GM12878 (cell line): ENCODE measurements around the gene KRTAP19-4. TPM values are rescaled to one million over a fixed set of nuclear protein-coding genes. Genes with fewer than 3 reads are reported as not detected.

Experiments
- ATAC-seq: fragments of 200-7000 bp; cut with Tn5 transposase; 3 replicates; pipeline ENCODE4 v1.9.1; 2020; ENCODE audit warnings: mild to moderate bottlenecking, moderate library complexity
- BruUV-seq: library from RNA; stranded (reverse); fragments of 400-500 nt; replicated peaks from 2 replicates; lab custom pipeline; 2021; lab: Mats Ljungman, UMichigan
- CTCF ChIA-PET: fragments of 300-600 bp; sonication (Branson Sonifier 250); formaldehyde crosslinking; extraction: SDS; loops from one replicate; lab custom pipeline; 2021; ENCODE audit warnings: inconsistent platforms; lab: Yijun Ruan, JAX
- POLR2A ChIA-PET: fragments of 350-600 bp; formaldehyde crosslinking; extraction: SDS; loops from one replicate; lab custom pipeline; 2021; ENCODE audit warnings: inconsistent platforms; lab: Charles Lee
- RAD21 ChIA-PET: fragments of 300-600 bp; sonication (Branson Sonifier 250); formaldehyde crosslinking; loops from one replicate; lab custom pipeline; 2023; ENCODE audit warnings: antibody characterized with exemption; ENCODE audit not compliant: unreplicated experiment; lab: Charles Lee
- SMC1A ChIA-PET: fragments of 300-600 bp; sonication (Branson Sonifier 250); formaldehyde crosslinking; loops from one replicate; lab custom pipeline; 2023; ENCODE audit not compliant: unreplicated experiment, uncharacterized antibody; lab: Charles Lee
- DNase-seq: peaks from one replicate; pipeline ENCODE4 v3.0.0-alpha.2; 2011; ENCODE audit warnings: low read depth, low spot score
- FAIRE-seq: peaks from 3 replicates; lab custom pipeline; 2011; peaks lifted over from hg19 to GRCh38; lab: Jason Lieb, UNC
- H2AFZ ChIP-seq: 2 replicates; pipeline ENCODE4 v1.6.0; 2011; ENCODE audit warnings: low read depth, low read length, control low read depth; ENCODE audit not compliant: control insufficient read depth
- H3K27ac ChIP-seq: 2 replicates; pipeline ENCODE4 v1.5.1; 2011; ENCODE audit warnings: control low read depth; ENCODE audit not compliant: control insufficient read depth, insufficient read depth
- H3K27me3 ChIP-seq, 2 experiments: replicated peaks in 1 of 2; 2 replicates each; pipeline versions ENCODE4 v1.6.0 to v1.6.1; 2011; ENCODE audit warnings: low read length in 1 of 2; ENCODE audit not compliant: control insufficient read depth in 2 of 2, insufficient read depth in 2 of 2
- H3K36me3 ChIP-seq, 2 experiments: 2 replicates each; pipeline ENCODE4 v1.5.1; 2011; ENCODE audit warnings: low read length in 1 of 2; ENCODE audit not compliant: control insufficient read depth in 2 of 2, insufficient read depth in 2 of 2
- H3K4me1 ChIP-seq: 2 replicates; pipeline ENCODE4 v1.6.1; 2011; ENCODE audit warnings: mild to moderate bottlenecking, low read length, moderate library complexity, mixed read lengths; ENCODE audit not compliant: control insufficient read depth, insufficient read depth
- H3K4me2 ChIP-seq: 2 replicates; pipeline ENCODE4 v1.6.0; 2011; ENCODE audit warnings: control low read depth; ENCODE audit not compliant: control insufficient read depth, insufficient read depth
- H3K4me3 ChIP-seq: fragments of 200-600 bp; sonication (generic); 2 replicates; pipeline ENCODE4 v1.5.1; 2016
- H3K79me2 ChIP-seq: 2 replicates; pipeline ENCODE4 v1.6.0; 2011; ENCODE audit warnings: low read length; ENCODE audit not compliant: control insufficient read depth, insufficient read depth
- H3K9ac ChIP-seq: 2 replicates; pipeline ENCODE4 v1.8.0; 2011; ENCODE audit warnings: low read length, control low read depth, mixed read lengths; ENCODE audit not compliant: control insufficient read depth, insufficient read depth
- H3K9me3 ChIP-seq: replicated peaks from 3 replicates; pipeline ENCODE4 v1.5.1; 2011; ENCODE audit warnings: mild to moderate bottlenecking, low read length; ENCODE audit not compliant: control insufficient read depth, insufficient read depth
- H4K20me1 ChIP-seq: 2 replicates; pipeline ENCODE4 v1.6.0; 2011; ENCODE audit not compliant: control insufficient read depth, insufficient read depth
- BCL11A ChIP-seq: IDR thresholded peaks from 2 replicates; pipeline ENCODE4 v1.6.1; 2011; ENCODE audit warnings: low read depth, low read length
- CHD1 ChIP-seq: IDR thresholded peaks from 2 replicates; pipeline ENCODE4 v1.6.1; 2012; ENCODE audit warnings: low read depth, low read length, improper control_type of control experiment
- CTCF ChIP-seq, 3 experiments: IDR thresholded peaks in 2 of 3; conservative IDR thresholded peaks in 1 of 3; 2 replicates each; pipeline ENCODE4 v1.5.1; 2011; ENCODE audit warnings: low read depth in 3 of 3, low read length in 3 of 3, mild to moderate bottlenecking in 3 of 3, control low read depth in 2 of 3, moderate library complexity in 2 of 3, inconsistent platforms in 1 of 3, mixed read lengths in 1 of 3; ENCODE audit not compliant: control insufficient read depth in 2 of 3, insufficient read depth in 1 of 3; ENCODE audit errors: extremely low read depth in 1 of 3
- HCFC1 ChIP-seq: fragments of 150-350 bp; IDR thresholded peaks from 2 replicates; pipeline ENCODE4 v1.6.1; 2014; ENCODE audit warnings: low read length
- KDM1A ChIP-seq: fragments of 200-600 bp; sonication (generic); IDR thresholded peaks from 2 replicates; pipeline ENCODE4 v1.6.1; 2016; ENCODE audit warnings: borderline replicate concordance
- NR2F1 ChIP-seq: fragments of 450-650 bp; conservative IDR thresholded peaks from 2 replicates; pipeline ENCODE4 v1.6.1; 2017; ENCODE audit warnings: mild to moderate bottlenecking
- PAX8 ChIP-seq: fragments of 450-650 bp; IDR thresholded peaks from 2 replicates; pipeline ENCODE4 v1.6.1; 2017; ENCODE audit warnings: mild to moderate bottlenecking, moderate library complexity
- PML ChIP-seq: IDR thresholded peaks from 2 replicates; pipeline ENCODE4 v1.6.1; 2012; ENCODE audit warnings: low read length, inconsistent platforms
- SKIL ChIP-seq: fragments of 450-650 bp; IDR thresholded peaks from 2 replicates; pipeline ENCODE4 v1.6.1; 2017; ENCODE audit warnings: mild to moderate bottlenecking, low read depth, inconsistent platforms; ENCODE audit not compliant: poor library complexity, severe bottlenecking
- STAT3 ChIP-seq: IDR thresholded peaks from 2 replicates; pipeline ENCODE4 v1.6.1; 2011; ENCODE audit warnings: low read depth, low read length, improper control_type of control experiment
- TCF7 ChIP-seq: IDR thresholded peaks from 2 replicates; pipeline ENCODE4 v1.6.1; 2014; ENCODE audit warnings: antibody characterized with exemption, borderline replicate concordance
- ZBTB33 ChIP-seq: fragments of 450-650 bp; IDR thresholded peaks from 2 replicates; pipeline ENCODE4 v1.6.1; 2017; ENCODE audit warnings: mild to moderate bottlenecking
- ZZZ3 ChIP-seq: IDR thresholded peaks from 2 replicates; pipeline ENCODE4 v1.6.1; 2011; ENCODE audit warnings: low read depth; ENCODE audit not compliant: control insufficient read depth, insufficient read length
- WGBS: methylation state at CpG from one replicate; pipeline ENCODE4 v1.1.6; 2016; ENCODE audit warnings: low lambda C conversion rate; ENCODE audit not compliant: insufficient replicate concordance, insufficient coverage; ENCODE audit errors: missing lambda C conversion rate; 5-methylcytosine and 5-hydroxymethylcytosine counted together
- in situ Hi-C: fragments of 300-500 bp; cut with MboI; formaldehyde crosslinking; loops from 9 replicates; pipeline ENCODE4 v1.14.3; 2018; ENCODE audit warnings: mixed read lengths
- intact Hi-C: fragments of 100-400 bp; cut with micrococcal nuclease; formaldehyde crosslinking; loops from one replicate; pipeline ENCODE4 v1.14.2; 2022; ENCODE audit not compliant: unreplicated experiment
- polyA plus RNA-seq, 11 experiments: library from polyadenylated mRNA; depleted of rRNA in 4 of 11; unstranded in 6 of 11; stranded (reverse) in 5 of 11; fragments of >200 nt; fragmentation: Nextera tagmentation in 4 of 11; fragmentation: Illumina TruSeq in 1 of 11; extraction: Ambion mirVana in 4 of 11; extraction: Trizol in 1 of 11; gene quantifications; 1 replicate in 1 of 11; 2 replicates in 10 of 11; pipeline versions ENCODE4 v1.2.1 to v1.2.3, GENCODE V29; 2011 to 2016; ENCODE audit warnings: inconsistent platforms in 2 of 11, missing spikeins in 2 of 11, low read depth in 1 of 11
- total RNA-seq, 4 experiments: library from RNA; depleted of rRNA in 3 of 4; stranded (reverse); fragments of >200 nt in 3 of 4; fragmentation: Illumina TruSeq in 1 of 4; extraction: Trizol in 1 of 4; gene quantifications; 2 replicates each; pipeline versions ENCODE4 v1.2.1 to v1.2.3, GENCODE V29; 2013 to 2021

Gene KRTAP19-4
- total and polyA plus RNA-seq, 10 of the 15 experiments (the other 5 are each of a cell fraction or from before 2014, with no cell fraction given) = not detected

DNA sequence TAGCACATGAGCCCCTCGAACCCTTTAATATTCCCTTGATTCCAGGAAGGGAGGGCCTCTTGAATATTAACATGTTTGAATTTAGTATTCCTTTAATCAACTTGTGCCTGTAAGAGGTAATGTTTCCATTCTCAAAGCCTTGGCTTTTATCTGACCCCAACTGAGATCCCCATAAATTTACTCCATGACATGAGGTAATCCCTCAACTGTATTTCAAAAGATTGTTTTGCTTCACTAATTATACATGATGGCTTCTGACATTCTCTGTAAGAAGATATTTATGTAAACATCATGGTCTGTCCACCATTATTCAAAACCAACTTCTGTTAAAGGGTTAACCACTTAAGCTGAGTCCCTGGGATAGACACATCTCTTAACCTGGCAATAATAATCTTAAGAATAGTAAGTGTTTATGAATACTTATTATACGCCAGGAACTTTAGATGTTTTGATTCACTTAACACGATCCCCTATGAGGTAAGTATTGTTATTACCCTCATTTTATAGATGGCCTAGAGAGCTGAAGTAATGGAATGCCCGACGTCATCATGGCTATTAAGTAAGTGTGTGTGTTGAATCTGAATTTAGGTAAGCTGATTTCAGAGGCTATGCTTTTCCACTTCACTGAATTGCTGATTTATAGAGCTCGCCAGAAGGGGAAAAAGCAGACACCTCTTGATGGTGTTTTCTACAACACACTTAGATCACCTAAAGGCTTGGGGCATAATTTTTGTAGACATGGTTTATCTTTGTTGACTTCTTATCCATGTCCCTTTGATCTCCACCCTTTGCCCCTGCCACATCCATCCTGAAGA, 27.9 kb downstream of the KRTAP19-4 start (continued):
- TF ChIP-seq ZBTB33 (no peak), ZZZ3 (no peak), KDM1A (no peak), STAT3 (no peak), NR2F1 (no peak)
- TF ChIP-seq, all 136 proteins: peak for 0

DNA sequence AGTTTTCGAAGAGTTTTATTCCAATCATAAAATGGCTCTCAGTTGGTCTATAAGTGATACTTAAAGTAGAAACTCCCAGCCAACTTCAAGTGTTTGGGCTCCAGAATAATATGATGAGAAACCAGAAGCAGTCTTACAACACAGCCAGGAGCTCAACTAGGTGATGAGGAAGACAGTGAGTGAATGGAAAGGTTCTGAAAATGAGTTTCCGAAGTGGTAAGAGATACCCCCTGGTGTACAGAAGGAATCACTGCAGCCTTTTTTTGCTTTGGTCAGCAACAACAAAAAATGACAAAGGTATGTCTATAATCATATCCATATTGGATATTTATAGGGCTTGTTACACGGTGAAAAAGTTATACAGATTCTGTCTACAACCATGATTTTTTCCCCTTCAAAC, 33.3 kb downstream of the KRTAP19-4 start:
- Histone ChIP-seq H3K9ac (no peak overlapping the region), H3K9me3 (no peaks in the 10 kb centered on the region), H3K79me2 (no peaks in the 10 kb centered on the region), H3K4me1 (no peaks in the 10 kb centered on the region), H2AFZ (no peak overlapping the region), H3K4me3 (no peak overlapping the region), H3K27me3 (no peaks in the 10 kb centered on the region), H3K36me3 (no peaks in the 10 kb centered on the region), H4K20me1 (no peaks in the 10 kb centered on the region), H3K27ac (no peak overlapping the region), H3K4me2 (no peak overlapping the region)
- SMC1A ChIA-PET = no interaction called here
- RAD21 ChIA-PET = no interaction called here
- ATAC-seq (peak; percentile 22; the same call in 2 of the 3 replicates), DNase-seq (no peak), FAIRE-seq (no peak)
- in situ Hi-C loops = no loop called here
- TF ChIP-seq SKIL = no peak
- peak; percentile 29 to 39 (median 37); a peak in 3 of 6 replicates for TF ChIP-seq CTCF (IDR thresholded peaks at IDR 0.05 in 2 of 3, conservative IDR thresholded peaks at IDR 0.05 in 1 of 3; ENCODE audit: control insufficient read depth in 2 of 3, extremely low read depth in 1 of 3, insufficient read depth in 1 of 3, low read depth in 3 of 3, low read length in 3 of 3)
- TF ChIP-seq PAX8 = no peak
- TF ChIP-seq HCFC1 = no peak
- TF ChIP-seq TCF7 = no peak
- no peak for TF ChIP-seq PML
- no peak for TF ChIP-seq BCL11A
- no peak for TF ChIP-seq CHD1
- BruUV-seq = no TSS peak
- CTCF ChIA-PET = interaction anchor here (0.7 to 1.0 kb wide), 2 partner anchors 123 to 349 kb away, joined by 3 read pairs; partner anchors contain the start of gene KRTAP8-1
- WGBS = 0% methylated on average over 3 of the region's 3 CpGs
- POLR2A ChIA-PET = no interaction called here
- intact Hi-C loops = loop anchor here (2.0 kb wide), 1 partner anchor 123 kb away; no protein-coding TSS in a partner anchor
